Measurements from ENCODE around the gene VAT1L.

GRCh38 chr16:77859493-77860232 lies 71.3 kb downstream of the VAT1L start:
- TF ChIP-seq SUZ12 (IDR thresholded peaks at IDR 0.05; ENCODE audit: extremely low read depth, insufficient read depth, insufficient read length) (no peak), ZNF274 (IDR thresholded peaks at IDR 0.05; ENCODE audit: low read depth, low read length) (no peak)

Measured in NT2/D1 (cell line).